Fibroblast of upper back skin (primary cell): ENCODE measurements around the gene HELZ.
"Not testable (repeated sequence)": the region's sequence is repeated elsewhere in the genome, so short reads cannot be mapped to it uniquely, and the experiment has no call there.

Experiments used
- DNase-seq: peaks from one replicate; pipeline ENCODE4 v3.0.0-alpha.2; 2013

The HELZ gene

DNA sequence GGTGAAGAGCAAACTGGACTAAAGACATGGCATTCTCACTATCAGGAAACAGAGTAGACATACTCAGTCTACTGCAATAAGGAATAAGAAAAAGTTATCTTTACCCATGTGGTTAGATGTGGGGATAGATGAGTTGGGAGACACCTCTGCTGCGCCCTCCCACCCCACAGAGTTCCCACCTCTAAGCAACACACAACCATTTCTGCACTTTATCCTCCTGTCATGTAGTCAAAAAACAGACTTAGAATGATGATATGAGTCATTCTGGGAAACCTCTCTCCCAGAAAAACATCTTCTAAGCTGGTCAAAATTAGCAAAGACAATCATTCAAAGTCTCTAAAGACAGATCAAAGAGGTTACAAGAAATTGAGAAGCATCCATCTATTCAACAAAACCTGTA, 105.7 kb downstream of the HELZ start:
- no peak for DNase-seq

- DNase-seq, result no peak
Observed at GRCh38 chr17:67138392-67138791, 106.6 kb downstream of the HELZ start.

- DNase-seq, result no peak
Observed at GRCh38 chr17:67137860-67138259, 107.1 kb downstream of the HELZ start.

GRCh38 chr17:67137026-67137370, 108.0 kb downstream of the HELZ start:
- DNase-seq, result peak; percentile 45

DNA sequence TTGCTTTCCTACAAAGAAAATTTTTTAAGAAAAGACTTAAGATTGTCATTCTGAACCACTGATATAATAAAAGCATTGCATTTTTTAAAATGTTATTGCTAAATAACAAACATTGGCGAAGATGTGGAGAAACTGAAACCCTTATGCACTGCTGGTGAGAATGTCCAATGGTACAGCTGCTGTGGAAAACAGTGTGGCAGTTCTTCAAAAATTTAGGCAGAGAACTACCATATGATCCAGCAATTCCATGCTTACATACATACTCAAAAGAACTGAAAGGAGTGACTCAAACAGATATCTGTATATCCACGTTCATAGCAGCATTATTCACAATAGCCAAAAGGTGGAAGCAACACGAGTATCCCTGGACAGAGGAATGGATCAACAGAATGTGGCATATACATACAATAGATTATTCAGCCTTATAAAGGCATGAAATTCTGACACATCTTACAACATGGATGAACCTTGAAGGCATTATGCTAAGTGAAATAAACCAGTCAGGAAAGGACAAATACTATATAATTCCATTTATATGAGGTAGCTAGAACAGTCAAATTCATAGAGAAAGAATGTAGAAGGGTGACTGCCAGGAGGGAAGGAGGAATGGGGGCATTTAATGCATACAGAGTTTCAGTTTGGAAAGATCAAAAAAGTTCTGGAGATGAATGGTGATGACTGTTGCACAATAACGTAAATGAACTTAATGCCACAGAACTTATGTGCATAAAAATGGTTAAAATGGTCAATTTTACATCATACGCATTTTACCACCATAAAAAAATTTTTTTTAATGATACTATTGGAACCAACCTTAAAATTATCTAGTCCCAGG, 108.6 kb downstream of the HELZ start:
- DNase-seq, result peak; percentile 68

DNA sequence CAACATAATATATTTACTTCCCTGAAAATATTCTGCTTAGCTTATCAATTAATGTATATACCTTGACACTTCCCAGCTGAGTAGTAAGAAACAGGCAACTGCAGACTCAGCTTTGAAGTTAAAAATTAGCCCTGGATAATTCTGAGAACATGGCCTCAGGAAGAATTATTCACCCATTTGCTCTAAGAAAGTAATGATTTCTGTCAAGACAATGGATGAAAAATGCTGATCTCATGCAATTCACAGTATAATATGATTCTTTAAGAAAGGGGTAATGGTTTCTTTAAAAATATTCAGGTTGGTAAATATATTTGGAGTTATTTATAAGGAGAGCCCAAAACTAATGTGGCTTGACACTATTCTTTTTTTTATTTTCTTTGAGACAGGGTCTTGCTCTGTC, 111.8 kb downstream of the HELZ start:
- no peak for DNase-seq

DNA sequence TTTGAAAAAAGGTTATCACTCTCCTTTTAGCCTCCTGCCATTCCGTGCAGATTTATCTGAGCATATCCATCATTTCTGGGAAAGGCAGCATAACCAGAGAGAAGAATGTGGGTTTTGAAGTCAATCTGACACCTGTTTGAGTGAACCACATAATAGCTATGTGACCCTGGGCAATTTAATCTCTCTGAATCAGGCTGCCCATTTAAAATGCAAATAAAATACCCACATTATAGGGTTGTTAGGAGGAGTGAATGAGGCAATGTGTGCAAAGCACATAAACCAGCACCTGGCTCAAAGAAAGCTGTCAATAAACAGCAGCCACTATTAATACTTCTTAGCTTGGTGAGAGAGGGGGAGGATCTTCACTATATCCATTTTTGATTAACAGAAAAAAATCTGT, 112.6 kb downstream of the HELZ start:
- no peak for DNase-seq

- DNase-seq, result no peak
Observed at GRCh38 chr17:67130768-67131167, 114.2 kb downstream of the HELZ start.

DNA sequence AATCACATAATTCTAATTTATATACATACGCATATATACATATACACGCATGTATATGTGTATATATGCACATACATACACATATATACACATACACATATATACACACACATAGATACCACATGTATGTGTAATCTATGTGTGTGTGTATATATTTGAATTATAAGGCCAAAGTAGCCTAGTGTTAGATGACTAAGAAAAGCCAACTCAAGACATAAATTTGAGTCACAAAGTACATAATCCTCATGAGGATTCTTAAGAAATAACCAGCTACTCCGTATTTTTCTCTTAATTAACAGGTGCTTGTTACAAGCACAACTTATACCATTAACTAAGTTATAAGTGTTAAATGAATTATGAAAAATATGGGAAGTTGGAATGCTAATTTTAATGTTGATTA, 115.7 kb downstream of the HELZ start:
- no peak for DNase-seq

DNA sequence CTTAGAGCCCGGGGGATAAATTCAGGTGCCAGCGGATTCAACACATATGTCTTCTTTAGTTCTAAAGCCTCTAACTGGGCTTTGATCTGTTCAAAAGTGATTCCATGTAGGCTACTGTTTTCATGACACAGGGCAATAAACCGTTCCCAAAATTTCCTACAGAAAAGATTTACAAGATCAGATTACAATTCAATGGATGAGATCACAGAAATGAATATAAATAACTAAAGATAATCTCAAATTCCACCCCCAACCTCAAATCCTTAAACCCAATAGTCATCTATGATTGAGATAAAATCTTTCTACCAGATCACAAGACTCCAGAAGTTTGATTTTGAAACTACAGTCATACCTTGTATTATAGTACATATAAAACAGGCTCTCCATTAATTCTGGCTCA, 116.3 kb downstream of the HELZ start:
- no peak for DNase-seq

DNA sequence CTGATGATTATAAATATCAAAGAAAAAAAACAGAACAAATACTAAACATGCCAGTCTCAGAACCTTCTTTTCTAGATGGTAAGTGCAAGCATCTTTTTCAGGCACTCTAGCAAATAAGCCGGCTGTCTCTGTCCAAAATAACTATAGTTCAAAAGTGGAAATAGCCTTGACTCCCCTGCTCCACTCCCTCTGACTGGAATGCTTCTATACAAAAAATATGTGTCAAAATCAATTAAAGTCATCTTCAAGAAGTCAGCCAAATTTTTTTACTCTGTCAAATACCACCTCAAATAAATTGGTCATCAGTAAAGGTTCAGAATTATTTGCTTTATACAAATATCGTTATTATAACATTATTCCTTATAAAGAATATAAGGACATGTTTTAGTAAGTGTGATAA, 117.1 kb downstream of the HELZ start:
- no peak for DNase-seq

GRCh38 chr17:67126983-67127382, 118.0 kb downstream of the HELZ start:
- no peak for DNase-seq

- not testable (repeated sequence) for DNase-seq
Observed at GRCh38 chr17:67126543-67126942, 118.5 kb downstream of the HELZ start.

DNA sequence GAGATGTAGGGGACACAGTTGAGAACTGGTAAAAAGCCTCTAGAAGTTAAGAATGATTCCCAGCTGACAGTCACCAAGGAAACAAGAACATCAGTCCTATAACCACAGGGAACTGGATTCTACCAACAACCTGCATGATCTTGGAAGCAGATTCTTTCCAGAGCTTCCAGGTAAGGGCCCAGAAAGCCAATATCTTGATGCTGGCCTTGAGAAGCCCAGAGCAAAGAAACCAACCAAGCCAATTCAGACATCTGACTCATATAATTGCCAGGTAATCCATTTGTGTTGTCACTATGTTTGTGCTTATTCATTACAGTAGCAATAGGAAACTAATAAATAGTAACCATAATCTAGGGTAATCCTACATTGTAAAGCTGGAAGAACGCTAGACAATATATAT, 119.1 kb downstream of the HELZ start:
- no peak for DNase-seq

GRCh38 chr17:67125417-67125816, 119.6 kb downstream of the HELZ start:
- no peak for DNase-seq

- DNase-seq, result no peak
Observed at GRCh38 chr17:67124450-67125148, 120.4 kb downstream of the HELZ start.

DNA sequence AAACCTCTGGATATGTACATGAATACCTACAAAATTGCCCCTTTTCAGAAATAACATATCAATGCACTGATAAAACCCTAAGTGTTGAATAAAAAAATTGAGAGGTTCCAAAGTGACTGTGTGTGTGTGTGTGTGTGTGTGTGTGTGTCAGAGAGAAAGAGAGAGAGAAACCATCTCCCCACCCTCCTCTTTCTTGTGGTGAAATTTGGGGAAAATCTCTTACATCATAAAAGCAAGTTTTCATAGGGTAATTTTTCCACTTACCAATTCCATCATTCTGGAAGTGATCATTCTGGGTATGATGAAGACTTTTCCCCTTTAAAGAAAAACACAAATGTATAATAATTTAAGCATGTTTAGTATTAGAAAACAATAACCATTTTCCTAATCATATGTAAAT, 121.3 kb downstream of the HELZ start:
- DNase-seq, result no peak

GRCh38 chr17:67121316-67121891, 123.6 kb downstream of the HELZ start:
- DNase-seq, result peak; percentile 45

- no peak for DNase-seq
Observed at GRCh38 chr17:67119102-67119501, 125.9 kb downstream of the HELZ start.

GRCh38 chr17:67116045-67116575, 128.9 kb downstream of the HELZ start:
- no peak for DNase-seq

GRCh38 chr17:67115401-67115800, 129.6 kb downstream of the HELZ start:
- DNase-seq, result no peak

GRCh38 chr17:67113486-67113885, 131.5 kb downstream of the HELZ start:
- DNase-seq, result no peak

DNA sequence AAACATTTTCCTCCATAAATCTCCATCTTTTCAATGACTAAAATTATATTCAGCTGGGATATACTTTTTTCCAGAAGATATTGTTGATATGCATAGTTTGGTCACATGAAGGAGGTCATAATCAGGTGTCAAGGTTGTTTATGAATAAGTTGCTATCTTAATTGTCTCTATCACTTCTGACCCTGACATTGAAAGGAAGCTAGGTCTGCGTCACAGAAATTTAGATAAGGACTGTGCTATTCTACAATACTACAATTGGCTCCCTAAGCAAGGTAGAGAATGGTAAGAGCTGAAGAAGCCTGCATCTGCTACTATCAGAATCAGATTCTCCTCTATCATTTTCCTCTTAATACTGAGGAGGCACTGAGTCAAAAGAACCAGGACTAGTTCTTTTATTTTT, 133.2 kb downstream of the HELZ start:
- DNase-seq, result no peak

GRCh38 chr17:67111327-67111726, 133.7 kb downstream of the HELZ start:
- DNase-seq, result no peak
